GM21717 (cell line): ENCODE data around the gene SEMA7A.
"Not testable (repeated sequence)": the region's sequence is repeated elsewhere in the genome, so short reads cannot be mapped to it uniquely, and the experiment has no call there.

Experiments used
- ATAC-seq: cut with Tn5 transposase; IDR thresholded peaks from one replicate; pipeline ENCODE4 v1.9.1; 2021; ENCODE audit warnings: mild to moderate bottlenecking, moderate library complexity; ENCODE audit not compliant: unreplicated experiment

Gene SEMA7A, protein sequence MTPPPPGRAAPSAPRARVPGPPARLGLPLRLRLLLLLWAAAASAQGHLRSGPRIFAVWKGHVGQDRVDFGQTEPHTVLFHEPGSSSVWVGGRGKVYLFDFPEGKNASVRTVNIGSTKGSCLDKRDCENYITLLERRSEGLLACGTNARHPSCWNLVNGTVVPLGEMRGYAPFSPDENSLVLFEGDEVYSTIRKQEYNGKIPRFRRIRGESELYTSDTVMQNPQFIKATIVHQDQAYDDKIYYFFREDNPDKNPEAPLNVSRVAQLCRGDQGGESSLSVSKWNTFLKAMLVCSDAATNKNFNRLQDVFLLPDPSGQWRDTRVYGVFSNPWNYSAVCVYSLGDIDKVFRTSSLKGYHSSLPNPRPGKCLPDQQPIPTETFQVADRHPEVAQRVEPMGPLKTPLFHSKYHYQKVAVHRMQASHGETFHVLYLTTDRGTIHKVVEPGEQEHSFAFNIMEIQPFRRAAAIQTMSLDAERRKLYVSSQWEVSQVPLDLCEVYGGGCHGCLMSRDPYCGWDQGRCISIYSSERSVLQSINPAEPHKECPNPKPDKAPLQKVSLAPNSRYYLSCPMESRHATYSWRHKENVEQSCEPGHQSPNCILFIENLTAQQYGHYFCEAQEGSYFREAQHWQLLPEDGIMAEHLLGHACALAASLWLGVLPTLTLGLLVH

DNA sequence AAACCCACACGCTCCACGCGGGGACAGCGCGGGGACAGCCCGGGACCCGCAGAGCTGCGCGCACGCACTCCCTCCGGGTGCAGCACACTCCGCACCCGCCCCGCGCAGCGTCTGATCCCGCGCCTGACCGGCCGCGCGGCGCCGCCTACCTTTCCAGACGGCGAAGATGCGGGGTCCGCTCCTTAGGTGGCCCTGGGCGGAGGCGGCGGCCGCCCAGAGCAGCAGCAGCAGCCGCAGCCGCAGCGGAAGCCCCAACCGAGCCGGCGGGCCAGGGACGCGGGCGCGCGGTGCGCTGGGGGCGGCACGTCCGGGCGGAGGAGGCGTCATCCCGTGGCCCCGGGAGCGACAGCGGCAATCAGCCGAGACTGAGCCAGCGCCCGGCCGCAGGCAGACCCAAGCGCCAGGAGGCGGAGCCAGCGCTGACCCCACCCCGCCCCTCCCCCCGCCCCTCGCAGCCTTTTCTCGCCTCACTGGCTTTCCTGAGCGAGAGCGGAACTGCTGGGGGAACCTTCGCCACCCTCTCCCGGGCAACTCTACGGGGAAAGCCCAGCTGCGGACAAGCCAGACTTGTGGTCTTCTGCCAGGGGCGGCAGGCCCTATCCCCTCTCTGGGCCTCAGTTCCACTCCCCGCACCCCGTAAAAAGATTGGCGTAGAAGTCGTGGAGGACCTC, at the start of gene SEMA7A:
Gene SEMA7A (minus strand): TSS at position 367 of the 671 bp plus-strand sequence. CDS start 40 bp downstream, at position 327.
- ATAC-seq: peak; percentile 51

DNA sequence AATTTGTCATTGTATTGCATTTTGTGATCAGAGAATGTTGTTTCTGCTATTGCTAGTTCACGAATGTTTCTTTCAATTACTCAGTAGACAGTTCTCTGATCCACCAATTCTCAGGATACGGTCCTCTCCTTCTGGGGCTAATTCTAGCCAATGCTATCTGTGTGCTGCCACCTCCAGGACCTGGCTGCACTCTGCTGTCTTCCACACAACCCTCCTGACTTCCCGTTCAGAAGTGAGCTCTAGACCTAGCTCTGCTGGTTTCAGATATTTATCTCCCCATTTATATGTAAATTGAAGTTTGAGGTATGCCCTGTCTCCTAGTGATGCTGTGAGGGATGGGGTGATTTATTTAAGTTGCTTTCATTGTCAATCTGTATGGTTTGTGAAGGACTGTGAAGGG, 48.9 kb upstream of the SEMA7A start:
- ATAC-seq: no peak

DNA sequence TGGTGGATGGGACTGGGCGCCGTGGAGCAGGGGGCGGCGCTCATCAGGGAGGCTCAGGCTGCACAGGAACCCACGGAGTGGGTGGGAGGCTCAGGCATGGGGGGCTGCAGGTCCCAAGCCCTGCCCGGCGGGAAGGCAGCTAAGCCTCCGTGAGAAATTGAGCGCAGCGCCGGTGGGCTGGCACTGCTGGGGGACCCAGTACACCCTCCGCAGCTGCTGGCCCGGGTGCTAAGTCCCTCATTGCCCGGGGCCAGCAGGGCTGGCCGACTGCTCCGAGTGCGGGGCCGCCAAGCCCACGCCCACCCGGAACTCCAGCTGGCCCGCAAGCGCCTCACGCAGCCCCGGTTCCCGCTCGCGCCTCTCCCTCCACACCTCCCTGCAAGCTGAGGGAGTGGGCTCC, 46.6 kb upstream of the SEMA7A start:
- ATAC-seq: not testable (repeated sequence)

DNA sequence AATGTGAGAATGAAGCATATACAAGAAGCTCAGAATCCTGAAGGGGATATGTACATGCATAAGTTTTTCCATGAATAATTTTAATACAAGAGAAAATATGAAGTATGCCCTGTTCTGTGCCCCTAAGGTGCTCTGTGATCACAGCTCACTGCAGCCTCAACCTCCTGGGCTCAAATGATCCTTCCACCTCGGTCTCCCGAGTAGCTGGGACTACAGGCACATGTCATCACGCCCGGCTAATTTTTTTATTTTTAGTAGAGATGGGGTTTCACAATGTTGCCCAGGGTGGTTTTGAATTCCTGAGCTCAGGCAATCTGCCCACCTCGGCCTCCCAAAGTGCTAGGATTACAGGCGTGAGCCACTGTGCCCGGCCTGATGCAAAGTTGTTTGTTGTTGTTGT, 37.9 kb upstream of the SEMA7A start:
- not testable (repeated sequence) for ATAC-seq

DNA sequence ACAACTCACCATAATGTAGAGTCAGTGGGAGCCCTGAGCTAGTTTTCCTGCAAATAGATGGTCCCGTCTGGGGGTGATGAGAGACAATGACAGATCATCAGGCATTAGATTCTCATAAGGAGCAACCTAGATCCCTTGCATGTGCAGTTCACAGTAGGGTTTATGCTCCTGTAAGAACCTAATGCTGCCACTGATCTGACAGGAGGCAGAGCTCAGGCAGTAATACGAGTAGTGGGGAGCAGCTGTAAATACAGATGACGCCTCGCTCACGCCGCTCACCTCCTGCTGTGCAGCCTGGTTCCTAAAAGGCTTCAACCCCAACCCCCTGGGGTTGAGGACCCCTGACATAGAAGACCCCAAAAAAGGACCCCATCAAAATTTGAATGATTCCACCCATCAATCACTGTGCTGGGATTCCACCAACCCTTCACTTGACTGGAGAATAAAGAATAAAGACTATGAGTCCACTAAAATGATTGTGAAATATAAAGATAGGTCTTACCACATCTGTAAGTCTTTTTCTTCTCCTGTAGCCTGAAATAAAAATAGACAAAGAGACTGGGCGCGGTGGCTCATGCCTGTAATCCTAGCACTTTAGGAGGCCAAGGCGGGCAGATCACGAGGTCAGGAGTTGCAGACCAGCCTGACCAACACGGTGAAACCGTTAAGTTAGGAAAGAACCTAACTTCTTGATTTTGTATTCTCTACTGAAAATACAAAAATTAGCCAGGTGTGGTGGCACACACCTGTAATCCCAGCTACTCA, 37.1 kb upstream of the SEMA7A start:
- no peak for ATAC-seq

DNA sequence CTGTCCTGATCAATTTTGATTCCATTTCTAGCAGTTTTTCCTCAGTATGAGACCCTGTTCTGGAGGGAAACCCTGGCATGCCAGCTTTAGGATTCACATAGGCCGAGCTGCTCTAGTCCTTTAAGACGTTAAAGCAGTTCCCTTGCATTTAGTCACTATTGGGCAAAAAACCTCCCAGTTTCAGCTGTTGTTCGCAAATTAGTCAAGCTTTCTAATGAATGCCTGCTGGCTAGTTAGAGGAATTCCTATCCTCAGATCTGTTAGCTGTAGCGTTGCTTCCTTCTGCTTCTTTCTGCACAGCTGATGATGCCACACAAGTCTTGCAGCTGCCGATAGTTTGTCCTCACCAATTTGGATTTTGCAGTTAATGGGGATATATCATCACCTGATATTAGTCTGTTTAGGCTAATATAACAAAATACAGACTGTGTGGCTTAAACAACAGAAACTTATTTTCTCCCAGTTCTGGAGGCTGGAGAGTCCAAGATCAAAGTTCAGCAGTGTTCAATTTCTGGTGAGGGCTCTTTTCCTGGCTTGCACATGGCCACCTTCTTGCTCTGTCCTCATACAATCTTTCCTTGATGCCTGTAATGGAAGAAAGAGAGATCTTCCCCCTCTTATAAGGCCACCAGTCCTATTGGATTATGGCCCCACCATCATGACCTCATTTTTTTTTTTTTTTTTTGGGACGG, 34.7 kb upstream of the SEMA7A start:
- no peak for ATAC-seq

DNA sequence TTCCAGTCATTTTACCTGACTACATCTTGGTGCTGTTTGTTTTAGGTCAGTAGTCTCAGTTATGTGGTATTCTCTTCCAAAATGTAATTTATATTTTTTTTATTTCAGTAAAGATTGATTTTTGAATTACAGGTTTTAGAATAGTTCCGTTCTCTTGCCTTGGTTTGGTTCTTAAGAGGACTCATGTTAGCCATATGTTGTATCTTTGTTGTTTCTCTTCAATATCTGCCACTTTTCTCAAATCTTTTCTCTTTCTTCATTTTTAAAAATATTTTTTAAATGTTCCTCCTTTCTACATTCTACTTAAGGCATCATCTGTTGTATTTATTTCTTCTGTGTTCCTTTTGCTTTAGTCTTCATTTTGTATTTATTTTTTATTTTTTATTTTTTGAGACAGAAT, 32.8 kb upstream of the SEMA7A start:
- ATAC-seq: no peak

DNA sequence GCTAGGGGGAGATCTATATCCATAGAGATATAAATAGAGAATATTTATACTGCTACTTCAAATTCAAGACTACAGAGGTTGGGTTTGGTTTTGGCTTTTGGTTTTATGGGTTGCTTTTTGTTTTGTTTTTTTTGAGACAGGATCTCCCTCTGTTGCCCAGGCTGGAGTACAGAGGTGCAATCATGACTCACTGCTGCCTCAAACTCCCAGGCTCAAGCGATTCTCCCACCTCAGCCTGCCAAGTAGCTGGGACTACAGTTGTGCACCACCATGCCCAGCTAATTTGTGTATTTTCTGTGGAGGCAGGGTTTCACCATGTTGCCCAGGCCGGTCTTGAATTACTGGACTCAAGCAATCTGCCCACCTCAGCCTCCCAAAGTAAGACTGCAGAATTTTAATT, 31.1 kb upstream of the SEMA7A start:
- ATAC-seq: no peak

DNA sequence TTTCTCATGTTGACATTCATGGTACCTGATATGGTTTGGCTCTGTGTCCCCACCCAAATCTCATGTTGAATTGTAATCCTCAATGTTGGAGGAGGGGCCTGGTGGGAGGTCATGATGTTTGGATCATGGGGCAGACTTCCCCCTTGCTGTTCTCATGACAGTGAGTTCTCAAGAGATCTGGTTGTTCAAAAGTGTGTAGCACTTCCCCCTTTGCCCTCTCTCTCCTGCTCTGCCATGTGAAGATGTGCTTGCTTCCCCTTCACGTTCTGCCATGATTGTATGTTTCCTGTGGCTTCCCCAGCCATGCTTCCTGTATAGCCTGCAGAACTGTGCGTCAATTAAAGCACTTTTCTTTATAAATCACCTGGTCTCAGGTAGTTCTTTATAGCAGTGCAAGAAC, 30.5 kb upstream of the SEMA7A start:
- ATAC-seq: no peak

DNA sequence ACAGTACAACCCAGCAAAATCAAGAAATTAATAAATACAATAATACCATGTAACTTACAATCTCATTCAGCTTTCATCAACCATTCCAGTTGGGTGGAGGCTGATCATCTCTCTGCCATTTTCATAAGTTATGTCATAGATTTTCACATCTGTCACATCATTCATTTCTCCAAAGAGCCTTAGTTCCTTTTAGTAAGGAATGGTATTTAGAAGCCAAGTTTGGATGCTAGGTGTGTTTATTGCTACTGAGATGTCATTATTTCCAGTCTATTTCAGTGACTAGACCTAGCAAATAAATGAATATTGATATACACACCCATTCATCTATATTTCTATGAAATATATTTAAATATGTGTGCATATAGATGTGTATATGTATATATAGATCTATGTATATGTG, 29.9 kb upstream of the SEMA7A start:
- no peak for ATAC-seq

DNA sequence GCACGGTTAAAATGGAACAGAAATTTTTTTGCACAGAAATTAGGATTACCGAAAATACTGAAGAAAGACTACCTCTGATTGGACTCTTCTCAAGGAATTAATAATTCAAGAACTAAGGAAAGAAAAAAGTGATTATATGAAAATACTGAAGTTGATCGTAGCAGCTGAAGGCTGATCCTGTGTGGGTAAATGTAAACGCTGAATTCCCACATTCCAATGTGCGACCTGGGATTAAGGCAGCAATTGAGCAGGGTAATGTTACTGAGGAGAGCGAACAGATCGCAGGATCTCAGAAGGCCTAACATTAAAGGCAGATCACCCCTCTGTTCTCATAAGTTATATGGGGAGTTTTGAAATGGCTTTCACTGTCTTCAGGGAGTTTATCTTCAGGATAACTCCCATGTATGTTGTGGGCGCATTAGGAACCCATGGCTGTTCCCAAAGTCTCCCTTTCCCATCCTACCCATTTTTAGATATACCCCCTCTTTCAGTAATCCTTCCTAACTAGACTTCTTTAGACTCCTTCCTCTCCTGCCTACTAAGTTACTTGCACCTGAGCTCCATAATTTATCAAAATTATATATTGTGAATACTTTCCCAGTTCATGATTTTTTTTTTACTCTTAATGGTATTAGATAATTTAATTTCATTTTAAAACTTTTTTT, 28.2 kb upstream of the SEMA7A start:
- no peak for ATAC-seq

DNA sequence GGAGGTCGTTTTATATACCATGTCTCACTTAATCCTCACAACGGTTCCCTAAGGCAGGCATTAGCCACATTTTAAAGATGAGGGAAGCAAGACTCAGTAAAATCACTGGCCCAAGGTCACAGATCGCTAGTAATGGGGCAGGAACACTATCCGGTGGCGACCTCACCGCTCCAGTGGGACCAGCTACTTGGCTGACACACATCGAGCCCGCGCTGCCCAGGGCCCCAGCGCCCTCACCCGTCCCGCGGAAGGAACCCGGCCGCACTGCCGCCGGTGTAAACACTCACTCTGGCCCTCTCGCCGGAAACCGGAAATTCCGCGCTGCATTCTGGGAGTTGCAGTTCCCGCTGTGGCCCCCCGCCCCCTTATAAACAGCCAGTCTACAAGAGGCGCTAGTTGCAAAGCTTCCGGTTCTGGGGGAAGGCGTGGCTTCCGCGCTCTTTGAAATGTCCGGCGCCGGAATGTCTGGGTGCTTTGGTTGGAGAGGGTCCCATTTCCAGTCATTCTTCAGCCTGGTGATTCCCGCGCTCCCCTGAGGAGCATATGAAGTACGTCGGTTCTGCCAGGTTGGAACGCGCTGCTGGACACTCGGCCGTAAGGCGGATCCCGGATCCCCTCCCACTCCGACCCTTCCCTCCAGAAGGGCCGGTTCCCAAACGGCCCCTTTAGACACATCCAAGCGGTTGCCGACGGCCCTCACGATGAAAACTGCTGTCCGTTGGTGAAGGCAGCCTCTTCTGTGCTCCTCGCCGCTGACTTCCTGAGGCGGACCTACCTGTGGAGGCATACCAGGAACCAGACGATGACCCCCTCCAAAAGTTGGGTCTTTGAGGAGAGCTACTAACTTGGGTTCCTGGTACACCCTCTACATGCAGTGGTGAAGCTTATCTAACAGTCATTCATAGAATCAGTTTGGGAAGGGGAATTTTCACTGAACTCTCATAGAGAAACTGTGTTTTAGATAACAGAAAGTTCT, 27.4 kb upstream of the SEMA7A start, which contains the start of gene UBL7:
Gene UBL7 (minus strand): TSS at position 290 of the 976 bp plus-strand sequence. CDS start 2,293 bp downstream, outside the sequence.
- peak; percentile 79 for ATAC-seq

DNA sequence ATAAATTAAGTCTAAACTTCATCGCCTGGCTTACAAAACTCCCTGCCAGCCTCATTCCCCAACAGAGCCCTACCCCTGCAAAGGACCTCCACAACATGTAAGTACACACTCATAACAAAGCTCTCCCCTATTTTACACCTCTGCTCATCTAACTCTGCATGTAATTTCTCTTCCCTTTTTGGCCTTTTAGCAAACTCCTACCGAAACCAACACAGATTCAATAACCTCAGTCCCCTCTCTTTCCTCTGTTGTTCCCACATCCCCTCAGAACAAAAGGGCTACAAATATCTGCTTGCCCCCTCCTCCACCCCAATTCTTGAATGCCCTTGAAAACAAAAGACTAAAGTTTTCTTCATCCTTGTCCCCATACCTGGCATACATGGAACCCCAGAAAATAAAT, 26.5 kb upstream of the SEMA7A start:
- ATAC-seq: no peak

DNA sequence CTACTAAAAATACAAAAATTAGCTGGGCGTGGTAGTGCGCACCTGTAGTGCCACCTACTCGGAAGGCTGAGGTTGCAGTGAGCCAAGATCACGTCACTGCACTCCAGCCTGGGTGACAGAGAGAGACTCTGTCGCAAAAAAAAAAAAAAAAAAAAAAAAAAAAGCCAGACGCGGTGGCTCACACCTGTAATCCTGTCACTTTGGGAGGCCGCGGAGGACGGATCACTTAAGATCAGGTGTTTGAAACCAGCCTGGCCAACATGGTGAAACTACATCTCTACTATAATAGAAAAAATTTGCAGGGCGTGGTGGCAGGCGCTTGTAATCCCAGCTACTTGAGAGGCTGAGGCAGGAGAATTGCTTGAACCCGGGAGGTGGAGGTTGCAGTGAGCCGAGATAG, 26.0 kb upstream of the SEMA7A start:
- not testable (repeated sequence) for ATAC-seq

DNA sequence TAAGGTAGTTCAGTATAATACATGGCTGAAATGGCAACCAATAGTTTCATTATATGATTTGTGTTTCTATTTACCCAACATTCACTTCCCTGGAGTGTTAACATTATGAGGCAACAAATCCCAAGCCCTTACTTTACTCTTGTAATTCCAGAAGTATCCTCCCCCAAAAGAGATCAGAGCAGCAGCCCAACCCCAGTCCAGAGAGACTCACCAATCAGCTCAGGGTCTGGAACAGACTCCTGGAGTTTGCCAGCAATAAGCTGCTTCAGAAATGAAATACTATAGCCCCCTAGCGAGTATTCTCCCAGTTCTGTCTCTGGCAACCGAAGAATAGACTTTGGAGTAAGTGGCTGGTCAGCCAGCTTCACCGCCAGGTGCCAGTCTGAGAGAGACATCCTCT, 24.7 kb upstream of the SEMA7A start:
- ATAC-seq: no peak

DNA sequence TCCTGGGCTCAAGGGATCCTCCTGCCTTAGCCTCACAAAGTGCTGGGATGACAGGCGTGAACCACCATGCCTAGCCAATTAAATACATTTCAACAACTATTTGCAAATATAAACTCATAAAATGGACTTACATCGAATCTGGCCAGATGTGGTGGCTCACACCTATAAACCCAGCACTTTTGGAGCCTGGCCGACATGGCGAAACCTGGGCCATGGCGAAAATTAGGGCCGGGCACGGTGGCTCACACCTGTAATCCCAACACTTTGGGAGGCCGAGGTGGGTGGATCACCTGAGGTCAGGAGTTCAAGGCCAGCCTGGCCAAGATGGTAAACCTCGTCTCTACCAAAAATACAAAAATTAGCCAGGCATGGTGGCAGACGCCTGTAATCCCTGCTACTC, 23.3 kb upstream of the SEMA7A start:
- ATAC-seq: not testable (repeated sequence)

DNA sequence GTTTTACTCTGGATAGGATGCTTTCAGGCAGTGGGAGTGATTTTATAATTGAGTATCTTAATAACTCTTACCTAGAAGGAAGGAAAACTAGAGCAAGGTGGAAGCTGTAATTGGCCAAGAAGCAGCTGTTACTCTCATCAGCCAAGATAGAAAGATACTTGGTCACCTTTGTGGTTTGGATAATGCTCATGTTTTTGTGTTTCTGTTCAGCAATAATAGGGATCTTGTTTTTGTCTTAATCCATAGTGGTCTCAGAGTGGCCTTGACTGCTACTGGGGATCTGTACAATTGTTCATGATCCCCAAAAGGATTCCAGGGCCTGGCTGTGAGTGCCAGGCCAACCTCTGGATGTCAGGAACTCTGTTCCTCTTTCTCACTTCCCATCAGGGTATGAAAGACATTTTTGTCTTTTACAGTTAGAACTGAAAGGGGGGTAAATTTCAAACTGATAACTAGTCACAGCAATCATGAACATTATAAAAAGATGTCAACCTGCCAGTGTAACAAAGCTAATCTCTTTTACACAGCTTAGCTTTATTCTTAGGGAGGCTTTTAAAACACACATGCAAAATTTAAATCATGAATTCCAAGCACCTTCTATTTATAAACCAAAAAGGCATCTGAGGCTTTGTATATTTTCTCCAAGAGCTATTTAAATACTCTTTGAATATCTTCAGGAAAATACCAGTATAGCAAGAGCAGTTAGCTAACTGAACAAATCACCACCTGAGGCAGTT, 21.2 kb upstream of the SEMA7A start:
- ATAC-seq: no peak
